LNCaP clone FGC (cell line): ENCODE data around the gene CCM2.

Experiments used
- DNase-seq: peaks from one replicate; pipeline ENCODE4 v3.0.0-alpha.2; 2011; ENCODE audit warnings: low read depth
- H3K4me3 ChIP-seq: 2 replicates; pipeline ENCODE4 v1.5.1; 2011; ENCODE audit warnings: mild to moderate bottlenecking, low read depth, low read length, control low read depth
- CTCF ChIP-seq: IDR thresholded peaks from 2 replicates; pipeline ENCODE4 v1.5.1; 2012; ENCODE audit warnings: mild to moderate bottlenecking; ENCODE audit not compliant: control insufficient read depth, insufficient read depth; ENCODE audit errors: extremely low read depth

The CCM2 gene

GRCh38 chr7:45077579-45077978 lies 77.6 kb downstream of the CCM2 start:
- no peak for TF ChIP-seq CTCF
- H3K4me3 ChIP-seq: no peak overlapping the region
- no peak for DNase-seq

GRCh38 chr7:45078125-45078681 lies 78.2 kb downstream of the CCM2 start:
- no peak for DNase-seq
- TF ChIP-seq CTCF: 0 out of 2 replicates have a peak, but pooled peaks have one; percentile 4
- H3K4me3 ChIP-seq: no peak overlapping the region

- TF ChIP-seq CTCF: no peak
- no peak overlapping the region for H3K4me3 ChIP-seq
- DNase-seq: no peak
These were observed 80.4 kb downstream of the CCM2 start for GRCh38 chr7:45080265-45080957.

GRCh38 chr7:45080958-45081669 lies 81.1 kb downstream of the CCM2 start:
- no peak for TF ChIP-seq CTCF
- DNase-seq: no peak
- no peak overlapping the region for H3K4me3 ChIP-seq

GRCh38 chr7:45081670-45081974 lies 81.6 kb downstream of the CCM2 start:
- TF ChIP-seq CTCF: no peak
- H3K4me3 ChIP-seq: no peak overlapping the region
- no peak for DNase-seq

GRCh38 chr7:45082031-45082830 lies 82.2 kb downstream of the CCM2 start:
- no peak for TF ChIP-seq CTCF
- no peak overlapping the region for H3K4me3 ChIP-seq
- DNase-seq: no peak
